ENCODE results near the gene ZBTB6.

- no peak for TF ChIP-seq CTCF (IDR thresholded peaks at IDR 0.05)
- no peak for TF ChIP-seq POLR2AphosphoS5 (IDR thresholded peaks at IDR 0.05)
- TF ChIP-seq POLR2A (IDR thresholded peaks at IDR 0.05): no peak
- TF ChIP-seq EP300 (IDR thresholded peaks at IDR 0.05): no peak
Measured at GRCh38 chr9:122940454-122940748, 27.3 kb upstream of the ZBTB6 start.

Measured in stomach (tissue), 4 donors.